ENCODE results near the gene RMC1.
"Not testable (repeated sequence)": the region's sequence is repeated elsewhere in the genome, so short reads cannot be mapped to it uniquely, and the experiment has no call there.

The RMC1 gene

DNA sequence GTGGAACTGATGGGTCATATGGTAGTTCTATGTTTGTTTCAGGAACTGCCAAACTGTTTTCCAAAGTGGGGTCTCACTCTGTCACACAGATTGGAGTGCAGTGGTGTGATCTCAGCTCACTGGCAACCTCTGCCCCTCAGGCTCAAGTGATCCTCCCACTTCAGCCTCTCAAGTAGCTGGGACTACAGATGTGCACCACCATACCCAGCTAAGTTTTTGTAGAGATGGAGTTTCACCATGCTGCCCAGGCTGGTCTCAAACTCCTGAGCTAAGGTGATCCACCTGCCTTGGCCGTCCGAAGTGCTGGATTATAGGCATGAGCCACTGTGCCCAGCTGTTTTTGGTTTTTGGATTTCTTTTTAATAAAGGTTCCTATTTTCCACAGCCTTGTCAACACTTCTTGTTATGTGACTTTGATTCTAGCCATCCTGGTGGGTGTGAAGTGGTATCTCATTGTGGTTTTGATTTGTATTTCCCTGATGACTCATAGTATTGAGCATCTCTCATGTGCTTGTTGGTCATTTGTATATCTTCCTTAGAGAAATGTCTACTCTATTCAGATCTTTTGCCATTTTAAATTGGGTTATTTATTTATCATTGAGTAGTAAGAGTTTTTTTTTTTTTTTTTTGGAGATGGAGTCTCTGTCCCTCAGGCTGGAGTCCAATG lies 60.2 kb downstream of the RMC1 start:
- DNase-seq (ENCODE audit: low read depth): peak; percentile 13

DNA sequence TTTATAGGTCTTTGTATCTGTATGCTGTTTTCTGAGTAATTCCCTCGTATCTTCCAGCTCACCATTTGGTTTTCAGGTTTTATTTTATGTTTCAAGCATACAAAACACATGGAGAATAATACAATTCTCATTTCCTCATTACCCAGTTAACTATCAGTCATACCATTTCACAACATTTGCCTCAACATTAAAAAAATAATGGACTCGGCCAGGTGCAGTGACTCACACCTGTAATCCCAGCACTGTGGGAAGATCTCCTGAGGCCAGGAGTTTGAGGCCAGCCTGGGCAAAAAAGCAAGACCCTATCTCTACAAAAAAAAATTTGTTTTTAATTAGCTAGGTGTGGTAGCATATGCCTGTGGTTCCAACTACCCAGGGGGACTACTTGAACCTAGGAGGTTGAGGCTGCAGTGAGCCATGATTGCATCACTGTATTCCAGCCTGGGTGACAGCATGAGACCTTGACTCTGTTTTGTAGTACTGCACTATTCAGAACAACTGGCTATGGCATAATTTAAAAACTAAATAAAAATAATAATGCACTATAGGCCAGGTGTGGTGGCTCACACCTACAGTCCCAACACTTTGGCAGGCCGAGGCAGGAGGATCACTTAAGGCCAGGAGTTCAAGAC lies 62.7 kb downstream of the RMC1 start:
- no peak for DNase-seq (ENCODE audit: low read depth)

DNA sequence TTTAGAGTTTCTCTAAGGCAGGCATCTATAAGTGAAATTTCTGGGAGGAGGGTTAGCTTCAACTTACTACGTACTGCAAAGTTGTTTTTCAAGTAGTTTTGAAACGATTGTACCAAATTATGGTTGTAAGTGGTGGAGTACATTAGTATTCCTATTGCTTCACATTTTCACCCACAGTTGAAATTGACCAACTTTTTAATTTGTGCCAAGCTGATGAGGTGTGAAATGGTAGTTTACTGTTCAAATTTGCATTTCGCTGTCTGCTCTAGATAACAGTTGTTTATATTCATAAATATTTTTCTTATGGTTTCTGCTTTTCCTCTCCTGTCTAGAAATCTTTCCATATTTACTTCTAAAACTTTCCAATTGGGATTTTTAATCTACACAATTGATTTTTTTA lies 64.4 kb downstream of the RMC1 start:
- DNase-seq (ENCODE audit: low read depth): no peak

- no peak for DNase-seq (ENCODE audit: low read depth)
Measured at GRCh38 chr18:23568281-23569138, 65.2 kb downstream of the RMC1 start.

GRCh38 chr18:23569299-23570063 lies 66.2 kb downstream of the RMC1 start:
- DNase-seq (ENCODE audit: low read depth): no peak

DNA sequence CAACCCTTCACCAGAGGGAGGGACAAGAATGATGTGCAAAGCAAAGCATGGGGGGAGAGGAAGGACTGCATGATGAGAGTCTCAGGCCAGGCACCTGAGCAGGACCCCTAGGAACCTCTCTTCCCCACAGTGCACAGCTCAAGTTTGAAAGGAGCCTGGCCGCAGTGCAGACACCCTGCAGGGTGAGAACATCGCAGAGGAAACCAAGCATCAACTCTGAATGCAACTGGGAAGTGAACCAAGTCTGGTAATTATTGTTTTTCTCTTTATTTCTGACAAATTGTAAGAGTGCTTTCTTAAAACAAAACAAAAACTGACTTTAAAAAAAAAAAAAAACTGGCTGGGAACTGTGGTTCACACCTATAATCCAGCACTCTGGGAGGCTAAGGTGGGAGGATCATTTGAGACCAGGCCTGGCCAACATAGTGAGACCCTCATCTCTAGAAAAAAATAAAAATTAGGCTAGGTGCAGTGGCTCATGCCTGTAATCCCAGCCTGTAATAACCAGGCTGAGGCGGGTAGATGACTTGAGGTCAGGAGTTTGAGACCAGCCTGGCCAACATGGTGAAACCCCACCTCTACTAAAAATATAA lies 67.7 kb downstream of the RMC1 start:
- no peak for DNase-seq (ENCODE audit: low read depth)

DNA sequence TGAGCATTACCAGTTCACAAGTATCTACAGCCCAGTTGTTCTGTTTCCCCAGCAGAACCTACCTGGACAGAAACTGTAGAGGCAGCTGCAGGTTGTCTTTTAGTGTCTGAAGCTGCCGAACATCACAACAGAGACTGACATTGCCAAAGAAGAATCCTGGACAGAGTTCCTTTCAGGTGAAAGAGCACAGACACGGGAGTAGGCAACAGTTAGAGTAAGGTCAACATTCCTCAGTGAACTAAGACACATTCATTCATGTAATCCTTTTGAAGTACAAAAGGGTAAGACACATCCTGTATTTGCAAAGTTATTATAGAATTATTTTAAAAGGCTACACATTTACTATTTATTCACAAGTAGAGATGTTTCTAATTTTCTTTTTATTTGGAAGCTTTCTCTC lies 68.7 kb downstream of the RMC1 start:
- DNase-seq (ENCODE audit: low read depth): no peak

GRCh38 chr18:23572570-23572969 lies 69.3 kb downstream of the RMC1 start:
- DNase-seq (ENCODE audit: low read depth): no peak

DNA sequence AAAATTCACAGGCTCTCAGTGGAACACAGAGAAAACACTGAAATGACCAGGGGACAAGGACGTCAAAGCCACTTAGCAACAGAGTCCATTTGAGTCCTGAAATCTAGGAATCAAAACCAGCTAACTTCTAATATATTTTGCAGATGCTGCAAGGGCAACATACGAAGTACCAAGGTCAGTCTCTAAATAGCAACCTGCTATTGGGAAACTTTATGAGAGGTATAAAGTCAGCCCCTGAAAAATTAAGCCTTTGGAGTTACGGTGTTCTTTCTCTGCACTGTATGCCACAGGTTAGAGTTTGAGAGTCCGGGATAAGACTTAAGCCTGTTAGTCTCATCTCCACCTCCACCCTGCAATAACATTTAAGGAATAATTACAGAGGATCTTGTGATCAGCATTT lies 69.7 kb downstream of the RMC1 start:
- no peak for DNase-seq (ENCODE audit: low read depth)

DNA sequence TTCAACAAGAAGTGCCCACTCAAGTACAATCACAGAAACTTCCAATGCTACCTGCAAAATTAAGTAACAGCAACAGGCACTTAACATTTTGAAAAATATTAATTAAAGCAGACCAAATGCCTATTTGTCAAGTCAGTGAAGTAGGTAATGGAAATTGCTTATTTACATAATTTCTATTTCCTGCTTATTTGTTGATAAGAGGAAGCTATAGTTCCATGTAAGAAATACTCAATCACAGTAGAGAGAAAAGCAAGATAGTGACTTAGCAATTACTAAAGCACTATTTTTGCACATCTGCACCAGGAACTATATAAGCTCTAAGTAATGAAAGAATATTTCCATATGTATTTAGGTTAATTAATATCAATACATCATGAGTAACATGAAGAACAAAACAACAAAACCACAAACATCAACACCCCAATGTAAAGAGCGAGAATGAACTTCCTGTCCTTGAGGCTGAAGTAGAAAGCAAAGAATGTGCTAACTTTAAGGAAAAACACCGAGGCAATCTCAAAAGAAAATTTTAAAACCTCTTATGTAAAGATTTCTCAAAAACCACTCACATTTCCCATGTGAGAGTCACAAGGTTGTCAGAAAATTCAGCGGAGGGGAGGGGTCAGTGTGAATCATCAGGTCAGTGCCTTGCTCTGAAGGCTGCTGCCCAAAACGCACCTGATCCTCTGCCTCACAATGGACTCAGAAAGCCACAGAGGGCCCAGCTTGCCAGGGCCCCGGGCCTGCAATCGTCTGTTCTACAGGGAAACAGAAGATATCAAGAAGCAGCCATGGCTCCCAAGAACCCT lies 70.5 kb downstream of the RMC1 start:
- peak; percentile 49 for DNase-seq (ENCODE audit: low read depth)

GRCh38 chr18:23574611-23575308 lies 71.4 kb downstream of the RMC1 start:
- no peak for DNase-seq (ENCODE audit: low read depth)

- no peak for DNase-seq (ENCODE audit: low read depth)
Measured at GRCh38 chr18:23575309-23575651, 72.0 kb downstream of the RMC1 start.

- DNase-seq (ENCODE audit: low read depth): not testable (repeated sequence)
Measured at GRCh38 chr18:23577521-23577920, 74.2 kb downstream of the RMC1 start.

DNA sequence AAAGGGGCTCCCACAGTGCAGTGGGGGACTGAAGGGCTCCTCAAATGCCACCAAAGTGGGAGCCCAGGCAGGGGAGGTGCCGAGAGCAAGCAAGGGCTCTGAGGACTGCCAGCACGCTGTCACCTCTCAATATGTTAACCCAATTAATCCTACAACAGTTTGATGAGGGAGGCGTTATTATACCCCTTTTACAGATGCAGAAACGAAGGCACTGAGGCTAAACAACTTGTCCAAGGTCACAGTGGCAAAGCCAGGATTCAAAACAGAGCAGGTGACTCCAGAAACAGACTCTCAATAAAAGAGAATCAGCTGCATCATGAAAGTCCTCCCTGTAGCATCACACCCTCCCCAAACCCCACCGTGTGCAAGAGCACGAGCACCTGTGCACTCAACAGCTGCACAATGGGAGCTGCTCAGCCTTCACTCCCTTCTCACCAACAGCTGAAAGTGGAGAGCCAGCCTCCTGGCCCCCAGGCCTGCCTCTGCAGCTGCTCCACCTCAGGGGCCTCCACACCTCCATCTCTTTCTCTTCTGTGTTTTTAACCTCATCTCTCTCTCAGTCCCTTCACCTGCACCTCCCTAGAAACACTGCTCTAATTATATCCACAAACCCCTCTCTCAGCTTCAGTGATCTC lies 74.9 kb downstream of the RMC1 start:
- DNase-seq (ENCODE audit: low read depth): no peak

DNA sequence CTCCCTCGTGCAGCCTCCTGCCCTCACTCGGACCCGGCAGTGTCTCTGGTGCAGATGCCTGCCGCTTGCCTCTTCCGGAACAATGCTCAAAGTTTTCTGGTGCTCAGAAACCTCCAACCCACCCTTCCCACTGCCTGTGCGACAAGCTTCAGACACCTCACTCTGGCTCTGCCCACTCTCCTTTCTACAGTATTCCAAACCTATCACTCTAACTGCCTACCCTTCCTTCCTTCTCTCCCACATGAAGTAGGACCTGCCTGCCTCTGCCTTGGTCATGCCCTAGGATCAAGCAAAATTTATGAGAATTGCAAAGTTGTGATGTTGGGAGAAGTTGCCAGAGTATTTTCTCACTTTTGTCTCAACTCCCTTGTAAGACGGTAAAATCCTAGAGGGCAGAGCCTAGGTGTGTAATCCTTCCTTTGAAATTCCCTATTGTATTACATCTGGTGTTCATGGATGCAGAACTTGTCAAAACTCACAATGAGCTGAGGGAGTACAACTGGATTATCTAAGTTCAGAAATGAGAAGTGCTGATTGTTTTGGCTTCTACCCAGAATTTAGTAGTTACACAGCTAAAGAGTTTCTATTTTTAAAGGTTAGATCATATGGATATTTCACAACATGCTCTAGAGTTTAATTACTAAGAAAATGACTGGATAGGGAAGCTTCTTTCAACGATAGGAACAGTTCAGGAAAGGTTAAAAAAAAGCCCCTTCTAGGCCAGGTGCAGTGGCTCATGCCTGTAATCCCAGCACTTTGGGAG lies 75.8 kb downstream of the RMC1 start:
- peak; percentile 36 for DNase-seq (ENCODE audit: low read depth)

GRCh38 chr18:23580677-23581367 lies 77.5 kb downstream of the RMC1 start:
- DNase-seq (ENCODE audit: low read depth): peak; percentile 36
